HL-60 (cell line): Measurements from ENCODE around the gene PATE3.

Experiments
- CTCF ChIP-seq: IDR thresholded peaks from one replicate; pipeline ENCODE4 v1.5.1; 2011; ENCODE audit warnings: low read length, control low read depth, inconsistent platforms; ENCODE audit not compliant: insufficient read depth
- GABPA ChIP-seq: IDR thresholded peaks from 2 replicates; pipeline ENCODE4 v1.6.1; 2012; ENCODE audit warnings: low read depth
- POLR2AphosphoS5 ChIP-seq: IDR thresholded peaks from 2 replicates; pipeline ENCODE4 v1.6.1; 2012; ENCODE audit warnings: low read depth
- REST ChIP-seq: IDR thresholded peaks from 2 replicates; pipeline ENCODE4 v1.6.1; 2012; ENCODE audit warnings: low read depth; ENCODE audit not compliant: insufficient replicate concordance

GRCh38 chr11:125740617-125741016, 47.3 kb upstream of the PATE3 start:
- TF ChIP-seq POLR2AphosphoS5 (no peak), CTCF (no peak), REST (no peak), GABPA (no peak)
